OCI-LY3 (cell line): ENCODE measurements around the gene FRAS1.

ENCODE experiments used
- EZH2phosphoT487 ChIP-seq: fragments of 200-600 bp; shearing (Covaris generic); IDR thresholded peaks from 2 replicates; pipeline ENCODE4 v1.6.1; 2018; ENCODE audit warnings: antibody characterized with exemption, mixed run types, low read depth
- TF ChIP-seq, protein P1 (sequence below): fragments of 200-600, 300-600 bp; sonication (generic); IDR thresholded peaks from 2 replicates; pipeline ENCODE4 v1.5.1; 2014; ENCODE audit warnings: antibody characterized with exemption, low read length, low read depth

DNA sequence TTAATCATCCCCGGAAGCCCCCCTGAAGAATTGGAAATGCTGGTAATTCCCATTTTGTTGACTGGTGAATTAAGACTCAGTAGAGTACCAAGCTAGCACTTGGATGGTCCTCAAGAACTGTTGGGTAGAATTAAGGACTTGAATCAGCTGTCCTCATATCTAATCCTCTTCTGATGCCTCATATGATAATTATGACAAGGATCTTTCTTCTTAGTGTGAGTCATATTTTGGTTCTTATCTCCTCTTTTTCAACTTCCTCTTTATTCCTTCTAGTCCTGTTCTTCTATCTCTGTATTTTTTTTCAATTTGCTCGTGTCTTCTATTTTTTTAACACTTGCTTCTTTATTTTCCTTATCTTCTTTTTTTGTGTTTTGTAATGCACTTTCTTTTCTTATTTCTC, 288.1 kb downstream of the FRAS1 start:
- TF ChIP-seq, protein P1, sequence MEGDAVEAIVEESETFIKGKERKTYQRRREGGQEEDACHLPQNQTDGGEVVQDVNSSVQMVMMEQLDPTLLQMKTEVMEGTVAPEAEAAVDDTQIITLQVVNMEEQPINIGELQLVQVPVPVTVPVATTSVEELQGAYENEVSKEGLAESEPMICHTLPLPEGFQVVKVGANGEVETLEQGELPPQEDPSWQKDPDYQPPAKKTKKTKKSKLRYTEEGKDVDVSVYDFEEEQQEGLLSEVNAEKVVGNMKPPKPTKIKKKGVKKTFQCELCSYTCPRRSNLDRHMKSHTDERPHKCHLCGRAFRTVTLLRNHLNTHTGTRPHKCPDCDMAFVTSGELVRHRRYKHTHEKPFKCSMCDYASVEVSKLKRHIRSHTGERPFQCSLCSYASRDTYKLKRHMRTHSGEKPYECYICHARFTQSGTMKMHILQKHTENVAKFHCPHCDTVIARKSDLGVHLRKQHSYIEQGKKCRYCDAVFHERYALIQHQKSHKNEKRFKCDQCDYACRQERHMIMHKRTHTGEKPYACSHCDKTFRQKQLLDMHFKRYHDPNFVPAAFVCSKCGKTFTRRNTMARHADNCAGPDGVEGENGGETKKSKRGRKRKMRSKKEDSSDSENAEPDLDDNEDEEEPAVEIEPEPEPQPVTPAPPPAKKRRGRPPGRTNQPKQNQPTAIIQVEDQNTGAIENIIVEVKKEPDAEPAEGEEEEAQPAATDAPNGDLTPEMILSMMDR = no peak
- TF ChIP-seq EZH2phosphoT487 = no peak
